Fibroblast of the aortic adventitia (primary cell): ENCODE results near the gene STK10. TPM values are rescaled to one million over a fixed set of nuclear protein-coding genes. Genes with fewer than 3 reads are reported as not detected.
A peak's percentile ranks its signal among the peaks of the same experiment; 100 is the strongest.

Experiments
- DNase-seq: peaks from one replicate; pipeline ENCODE4 v3.0.0-alpha.2; 2010; ENCODE audit warnings: low read depth
- H3K4me3 ChIP-seq: 2 replicates; pipeline ENCODE4 v1.5.1; 2011; ENCODE audit warnings: low read depth, mild to moderate bottlenecking, control low read depth, low read length, moderate library complexity
- CTCF ChIP-seq: IDR thresholded peaks from 2 replicates; pipeline ENCODE4 v1.5.1; 2011; ENCODE audit warnings: mild to moderate bottlenecking, low read length, control low read depth, inconsistent platforms; ENCODE audit not compliant: insufficient read depth
- total RNA-seq: library from RNA; depleted of rRNA; stranded (reverse); fragments of >200 nt; gene quantifications from 2 replicates; pipeline ENCODE4 v1.2.3, GENCODE V29; 2012; ENCODE audit warnings: low replicate concordance

Gene STK10
- total RNA-seq, 1 donor: 16.0 TPM

DNA sequence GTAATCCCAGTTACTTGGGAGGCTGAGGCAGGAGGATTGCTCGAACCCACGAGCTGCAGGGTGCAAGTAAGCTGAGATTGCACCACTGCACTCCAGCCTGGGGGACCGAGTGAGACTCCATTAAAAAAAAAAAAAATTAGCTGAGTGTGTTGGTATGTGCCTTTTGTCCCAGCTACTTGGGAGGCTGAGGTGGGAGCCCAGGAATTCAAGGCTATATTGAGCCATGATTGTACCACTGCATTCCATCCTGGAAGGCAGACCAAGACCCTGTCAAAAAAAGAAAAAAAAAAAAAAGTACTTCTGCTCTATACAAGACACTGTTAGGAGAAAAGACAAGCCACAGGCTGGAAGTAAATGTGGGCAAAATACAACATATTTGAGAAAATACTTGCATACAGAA, 113.1 kb downstream of the STK10 start:
- no peak for DNase-seq
- H3K4me3 ChIP-seq: no peak overlapping the region
- no peak for TF ChIP-seq CTCF

DNA sequence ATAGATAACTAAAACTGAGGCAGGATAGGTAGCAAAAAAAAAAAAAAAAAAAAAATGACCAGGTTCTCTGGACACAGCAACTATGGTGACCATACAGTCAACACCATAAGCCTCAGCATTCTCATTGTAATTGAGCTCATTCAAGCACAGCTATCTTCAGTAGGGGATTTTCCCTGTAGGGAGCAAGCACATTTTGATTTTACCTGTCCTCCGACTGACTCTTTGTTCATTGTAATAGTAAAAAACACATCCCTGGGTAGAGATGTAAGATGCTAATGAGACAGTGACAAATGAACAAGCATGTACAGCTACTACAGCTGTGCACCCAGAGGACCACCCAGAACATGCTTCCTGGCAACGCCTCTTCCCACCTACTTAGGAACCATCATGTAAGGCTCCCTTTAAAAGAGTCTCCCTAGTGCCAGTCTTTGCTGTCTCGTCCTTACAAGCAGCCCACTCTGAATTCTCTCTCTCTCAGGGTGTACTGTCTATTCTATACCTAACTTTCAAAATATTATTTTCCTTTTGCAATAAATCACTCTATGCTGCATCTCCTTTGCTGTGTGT, 116.6 kb downstream of the STK10 start:
- H3K4me3 ChIP-seq: no peak overlapping the region
- DNase-seq: no peak
- TF ChIP-seq CTCF: no peak

DNA sequence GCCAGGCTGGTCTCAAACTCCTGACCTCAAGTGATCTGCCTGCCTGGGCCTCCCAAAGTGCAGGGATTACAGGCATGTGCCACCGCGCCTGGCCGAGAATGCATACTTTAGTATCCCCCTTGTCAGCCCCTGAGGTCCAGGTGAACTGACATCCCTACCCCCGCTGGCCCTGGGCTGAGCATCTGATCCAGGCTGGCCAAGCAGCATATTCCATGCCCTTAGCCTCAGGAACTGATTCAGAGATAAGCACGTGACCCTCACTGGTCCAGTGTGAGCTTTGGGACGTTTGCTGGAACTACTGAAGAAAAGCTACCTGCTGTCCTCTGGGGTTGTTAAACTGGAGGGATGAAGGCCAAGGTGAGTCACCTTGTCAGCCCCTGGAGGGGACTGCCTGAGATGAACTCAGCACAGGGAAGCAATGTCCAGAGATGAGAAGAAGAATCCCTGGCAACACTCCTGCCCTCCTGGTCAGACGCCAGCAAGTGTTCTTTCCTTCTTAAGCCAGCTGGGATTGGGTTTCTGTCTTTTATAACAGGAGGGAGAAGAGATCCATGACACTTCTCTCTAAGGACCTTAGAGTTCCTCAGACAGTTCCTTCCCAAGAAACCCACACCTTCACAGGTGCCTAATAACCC, 122.5 kb downstream of the STK10 start:
- TF ChIP-seq CTCF: no peak
- H3K4me3 ChIP-seq: no peak overlapping the region
- peak; percentile 51 for DNase-seq

- H3K4me3 ChIP-seq: no peak overlapping the region
- TF ChIP-seq CTCF: no peak
- DNase-seq: no peak
These were observed 123.3 kb downstream of the STK10 start for GRCh38 chr5:172064766-172065165.

GRCh38 chr5:172064358-172064757, 123.7 kb downstream of the STK10 start:
- no peak overlapping the region for H3K4me3 ChIP-seq
- no peak for TF ChIP-seq CTCF
- DNase-seq: no peak

- TF ChIP-seq CTCF: no peak
- no peak overlapping the region for H3K4me3 ChIP-seq
- no peak for DNase-seq
These were observed 124.4 kb downstream of the STK10 start for GRCh38 chr5:172063463-172064235.
